GM12864 (cell line): ENCODE data around the gene LSAMP.

Experiments used
- DNase-seq: peaks from one replicate; pipeline ENCODE4 v3.0.0-alpha.2; 2011; ENCODE audit warnings: low read depth
- H3K4me3 ChIP-seq: 2 replicates; pipeline ENCODE4 v1.5.1; 2011; ENCODE audit warnings: mild to moderate bottlenecking, low read depth, low read length, control low read depth
- CTCF ChIP-seq: IDR thresholded peaks from 2 replicates; pipeline ENCODE4 v1.5.1; 2011; ENCODE audit warnings: low read depth, mild to moderate bottlenecking, moderate library complexity, low read length, control low read depth, inconsistent platforms; ENCODE audit errors: missing control alignments

LSAMP gene

DNA sequence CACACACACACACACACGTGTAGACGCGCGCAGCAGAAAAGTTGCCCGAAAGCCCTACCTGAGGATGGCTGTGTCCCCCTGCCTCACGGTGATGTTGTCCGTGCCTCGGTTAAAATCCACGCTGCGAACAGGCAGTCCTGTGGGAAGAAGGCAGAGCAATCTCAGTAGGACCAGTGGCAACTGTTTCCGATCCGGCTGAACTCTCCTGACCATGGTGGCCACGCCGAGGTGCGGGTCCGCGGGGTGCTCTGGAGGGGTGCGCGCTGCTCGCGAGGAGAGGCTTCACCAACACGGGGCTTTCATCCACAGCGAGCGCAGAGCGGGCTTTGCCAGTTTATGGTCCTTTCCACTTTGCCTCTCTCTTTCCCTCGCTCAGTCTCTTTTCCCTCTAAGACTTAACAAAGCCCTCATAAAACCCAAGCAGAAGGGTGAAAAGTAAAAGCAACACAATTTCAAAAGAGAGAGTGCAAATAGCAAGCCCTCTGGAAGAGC is 422 bp downstream of the LSAMP start:
- DNase-seq = no peak
- TF ChIP-seq CTCF = no peak
- no peak overlapping the region for H3K4me3 ChIP-seq

DNA sequence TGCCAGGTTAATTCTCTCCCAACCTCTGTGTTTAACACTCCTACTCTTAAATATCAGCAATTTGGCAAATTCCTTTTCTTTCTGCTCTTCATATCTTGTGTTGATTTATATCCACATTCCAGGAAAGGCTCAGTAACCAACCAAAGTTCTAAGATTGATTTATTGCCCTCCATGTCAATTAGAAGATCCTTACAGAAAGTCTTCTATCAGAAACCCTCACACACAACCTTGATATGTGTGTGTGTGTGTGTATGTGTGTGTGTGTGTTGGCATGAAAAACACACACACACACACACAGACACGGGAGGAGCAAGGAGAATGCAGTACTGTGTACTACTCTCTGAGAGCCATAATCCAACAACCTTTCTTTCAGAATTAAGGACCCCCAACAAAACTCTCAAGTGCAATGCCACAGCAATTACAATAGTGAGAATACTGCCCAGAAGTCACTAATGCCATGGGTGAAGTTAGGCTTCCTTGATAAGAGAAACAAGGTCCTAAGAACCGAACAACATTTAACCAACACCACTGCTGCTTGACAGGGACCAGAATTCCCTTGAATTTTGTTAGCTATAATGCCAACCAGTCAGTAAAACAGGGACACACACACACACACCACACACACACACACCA is 1.1 kb downstream of the LSAMP start:
- H3K4me3 ChIP-seq = no peak overlapping the region
- no peak for TF ChIP-seq CTCF
- DNase-seq = no peak

DNA sequence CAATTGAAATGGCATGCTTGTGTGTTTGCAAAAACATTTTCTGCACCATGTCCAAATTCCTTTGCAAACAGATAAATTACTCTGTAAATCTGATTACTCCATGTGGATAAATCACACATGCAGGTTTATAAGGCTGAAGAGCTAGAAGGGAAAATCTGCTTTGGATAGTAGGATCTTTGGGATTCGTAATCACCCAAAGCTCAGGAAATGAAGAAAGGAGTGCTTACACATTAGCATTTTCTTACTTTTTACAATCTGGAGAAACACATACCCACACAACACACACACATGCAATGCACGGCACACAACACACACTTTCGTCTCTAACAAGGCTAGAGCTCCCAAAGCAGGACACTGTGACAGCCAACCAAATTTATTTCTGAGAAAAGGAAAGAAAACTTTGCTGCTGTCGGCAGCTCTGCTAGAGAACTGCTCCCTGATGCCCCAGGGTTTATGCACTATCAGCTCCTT is 2.1 kb downstream of the LSAMP start:
- no peak for TF ChIP-seq CTCF

GRCh38 chr3:116442331-116443021 is 2.8 kb downstream of the LSAMP start:
- DNase-seq = no peak
- no peak overlapping the region for H3K4me3 ChIP-seq

More for the DNA sequence above, 2.1 kb downstream of the LSAMP start:
- DNase-seq = no peak
- H3K4me3 ChIP-seq = no peak overlapping the region

DNA sequence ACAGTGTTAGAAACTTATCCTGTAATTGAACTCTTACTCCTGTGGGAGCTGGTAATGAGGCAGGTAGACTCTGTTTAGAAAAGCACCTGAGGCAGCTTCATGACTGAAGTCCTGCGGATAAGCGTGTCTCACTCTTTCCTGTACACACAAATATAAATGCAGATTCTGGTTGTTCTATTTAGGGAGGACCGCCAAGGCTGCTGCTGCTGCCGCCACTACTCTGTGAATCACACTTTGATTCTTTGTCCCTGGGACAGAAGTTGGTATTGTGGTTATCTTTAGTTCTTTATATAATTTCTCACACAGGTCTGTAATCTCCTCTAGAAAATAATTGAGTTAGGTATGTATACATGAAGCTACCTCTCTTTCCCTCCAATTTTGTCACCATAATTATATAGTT is 3.6 kb downstream of the LSAMP start:
- H3K4me3 ChIP-seq = no peak overlapping the region
- no peak for DNase-seq
- no peak for TF ChIP-seq CTCF

More at GRCh38 chr3:116442331-116443021, 2.8 kb downstream of the LSAMP start:
- TF ChIP-seq CTCF = no peak

GRCh38 chr3:116440196-116440595 is 5.1 kb downstream of the LSAMP start:
- no peak for TF ChIP-seq CTCF
- no peak overlapping the region for H3K4me3 ChIP-seq
- no peak for DNase-seq
